SIG-M5 treated with dmso at 0.1 percent for 504 hours (cell line): ENCODE data around the gene ST7L.
"Not testable (repeated sequence)": the region's sequence is repeated elsewhere in the genome, so short reads cannot be mapped to it uniquely, and the experiment has no call there.

Source experiments
- DNase-seq: peaks from one replicate; lab custom pipeline; 2025; ENCODE audit not compliant: unreplicated experiment; lab: John Stamatoyannopoulos, UW

ST7L gene

GRCh38 chr1:112618721-112619517 is at the start of gene ST7L:
TSS of gene ST7L (minus strand) at chr1:112619141. CDS start at chr1:112619113, 28 bp downstream.
- no peak for DNase-seq

GRCh38 chr1:112666946-112667345 is 48.0 kb upstream of the ST7L start:
- no peak for DNase-seq

- no peak for DNase-seq
Measured at GRCh38 chr1:112665857-112666256, 46.9 kb upstream of the ST7L start.

DNA sequence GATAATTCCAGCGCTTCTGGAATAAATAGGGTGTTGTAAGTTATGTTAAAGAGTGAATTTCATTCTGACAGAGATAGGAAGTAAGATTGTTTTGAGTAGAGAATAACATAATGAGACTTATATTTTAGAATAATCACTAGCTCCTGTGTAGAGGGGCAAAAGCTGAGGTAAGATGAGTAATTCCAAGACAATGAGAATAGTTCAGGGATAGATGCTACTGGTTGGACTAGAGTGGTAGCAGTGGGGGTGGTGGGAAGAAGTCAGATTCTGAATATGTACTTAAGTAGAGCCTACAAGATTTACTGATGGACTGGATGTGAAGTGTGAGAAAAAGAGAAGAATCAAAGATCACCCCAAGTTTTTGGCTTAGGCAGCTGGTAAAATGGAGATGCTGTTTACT is 32.3 kb upstream of the ST7L start:
- no peak for DNase-seq

DNA sequence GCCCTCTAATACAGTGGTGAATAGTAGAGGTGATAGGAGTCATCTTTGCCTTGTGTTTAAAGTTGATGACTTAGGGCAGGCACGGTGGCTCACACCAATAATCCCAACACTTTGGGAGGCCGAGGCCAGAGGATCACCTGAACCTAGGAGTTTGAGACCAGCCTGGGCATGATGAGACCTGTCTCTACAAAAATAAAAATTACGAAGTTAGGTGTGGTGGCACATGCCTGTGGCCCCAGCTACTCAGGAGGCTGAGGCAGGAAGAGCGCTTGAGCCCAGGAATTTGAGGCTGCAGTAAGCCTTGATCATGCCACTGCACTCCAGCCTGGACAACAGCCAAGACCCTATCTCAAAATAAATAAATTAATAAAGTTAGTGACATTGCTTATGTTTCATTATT is 27.3 kb upstream of the ST7L start:
- DNase-seq = no peak

DNA sequence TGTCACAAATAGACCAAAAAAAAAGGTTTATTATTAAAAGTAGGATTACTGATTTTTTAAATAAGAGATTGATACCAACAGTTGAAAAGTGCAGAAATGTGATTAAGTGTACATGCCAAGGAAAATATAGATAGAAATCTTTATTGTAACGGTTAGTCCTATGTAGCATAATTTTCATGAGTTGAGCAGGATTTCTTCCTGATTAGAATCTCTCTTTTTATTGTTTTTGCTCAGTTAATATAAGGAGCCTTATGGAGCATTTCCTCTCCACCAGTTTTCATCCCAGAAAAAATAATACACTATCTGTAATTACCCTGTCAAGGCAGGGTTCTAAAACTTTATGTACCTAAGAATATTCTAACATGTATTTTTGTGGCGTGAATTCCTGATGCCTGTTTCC is 24.1 kb upstream of the ST7L start:
- DNase-seq = no peak

- DNase-seq = not testable (repeated sequence)
Measured at GRCh38 chr1:112640437-112640836, 21.5 kb upstream of the ST7L start.

DNA sequence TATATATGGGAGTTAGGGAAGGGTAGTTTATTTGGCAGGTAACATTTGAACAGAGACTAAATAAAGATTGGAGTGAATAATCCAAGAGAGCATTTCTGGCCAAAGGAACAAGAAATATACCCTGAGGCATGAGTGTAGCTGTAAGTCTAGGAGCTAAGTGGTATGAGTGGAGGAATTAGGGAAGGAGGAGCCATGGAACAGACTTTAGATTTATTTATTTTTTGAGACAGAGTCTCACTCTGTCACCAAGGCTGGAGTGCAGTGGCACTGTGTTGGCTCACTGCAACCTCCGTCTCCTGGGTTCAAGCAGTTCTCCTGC is 19.1 kb upstream of the ST7L start:
- DNase-seq = no peak

DNA sequence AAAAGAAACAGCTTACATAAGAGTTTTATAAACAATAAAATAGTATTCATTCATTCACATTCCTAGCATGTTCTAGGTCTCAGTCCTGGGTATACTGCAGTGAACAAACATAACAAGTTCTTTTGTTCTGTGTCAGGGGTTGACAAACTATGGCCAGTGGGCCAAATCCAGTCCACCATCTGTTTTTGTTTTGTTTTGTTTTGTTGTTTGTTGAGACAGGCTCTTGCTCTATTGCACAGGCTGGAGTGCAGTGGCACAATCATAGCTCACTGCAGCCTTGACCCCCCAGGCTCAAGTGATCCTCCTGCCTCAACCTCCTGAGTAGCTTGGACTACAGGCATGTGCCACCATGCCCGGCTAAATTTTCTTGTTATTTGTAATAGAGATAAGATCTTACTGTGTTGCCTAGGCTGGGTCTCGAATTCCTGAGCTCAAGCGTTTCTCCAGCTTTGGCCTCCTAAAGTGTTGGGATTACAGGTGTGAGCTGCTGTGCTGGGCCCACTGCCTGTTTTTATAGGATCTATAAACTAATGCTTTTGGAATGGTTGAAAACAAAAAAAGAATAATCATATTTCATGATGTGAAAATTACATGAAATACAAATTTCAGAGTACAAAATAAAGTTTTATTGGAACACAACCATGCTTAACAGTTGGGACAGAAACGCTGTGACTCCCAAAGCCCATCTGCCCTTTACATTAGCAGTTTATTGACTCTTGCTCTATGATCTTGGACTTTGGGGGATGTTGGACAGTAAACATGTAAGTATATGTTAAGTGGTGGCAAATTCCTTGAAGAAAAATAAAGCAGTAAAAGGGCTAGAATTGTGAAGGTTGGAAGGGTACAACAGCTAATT is 18.5 kb upstream of the ST7L start:
- no peak for DNase-seq

GRCh38 chr1:112636597-112637253 is 17.8 kb upstream of the ST7L start:
- no peak for DNase-seq

- DNase-seq = no peak
Measured at GRCh38 chr1:112636056-112636455, 17.1 kb upstream of the ST7L start.

GRCh38 chr1:112634367-112634766 is 15.4 kb upstream of the ST7L start:
- no peak for DNase-seq

- DNase-seq = no peak
Measured at GRCh38 chr1:112633628-112634027, 14.7 kb upstream of the ST7L start.

DNA sequence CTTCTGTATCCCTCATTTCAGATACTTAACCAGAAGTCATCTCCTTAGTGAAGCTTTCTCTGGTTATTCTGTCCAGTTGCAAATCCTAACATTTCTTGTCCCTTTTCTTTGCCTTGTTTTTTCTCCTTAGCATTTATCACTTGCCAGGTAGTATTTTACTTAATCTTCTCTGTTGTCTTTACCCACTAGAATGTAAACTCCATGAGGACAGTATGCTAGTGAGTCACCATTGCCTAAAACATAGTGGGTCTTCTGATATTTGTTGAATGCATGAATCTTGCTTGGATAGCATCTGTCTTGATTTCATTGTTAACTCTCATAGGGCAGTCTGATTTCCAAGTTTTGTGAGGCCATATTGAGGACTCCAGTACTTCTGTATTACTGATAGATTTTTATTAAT is 10.3 kb upstream of the ST7L start:
- no peak for DNase-seq

- no peak for DNase-seq
Measured at GRCh38 chr1:112628516-112628915, 9.6 kb upstream of the ST7L start.

DNA sequence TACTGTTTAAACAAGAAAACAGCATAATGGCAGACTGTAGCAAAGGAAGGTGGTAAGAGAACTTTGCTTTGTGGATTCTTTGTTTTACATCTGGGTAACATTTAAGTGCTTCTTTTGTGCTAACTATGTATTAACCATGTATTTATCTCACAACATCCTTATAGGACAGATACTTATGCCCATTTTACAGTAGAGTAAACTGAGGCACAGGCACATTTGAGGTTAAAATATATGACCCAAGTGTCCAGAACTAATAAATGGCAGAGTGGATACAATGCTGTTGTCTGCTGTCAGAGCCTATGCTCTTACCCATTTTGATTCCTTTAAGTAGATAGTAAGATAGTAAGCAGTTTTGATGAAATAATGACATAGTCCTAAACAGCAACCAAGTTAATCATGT is 7.9 kb upstream of the ST7L start:
- no peak for DNase-seq

DNA sequence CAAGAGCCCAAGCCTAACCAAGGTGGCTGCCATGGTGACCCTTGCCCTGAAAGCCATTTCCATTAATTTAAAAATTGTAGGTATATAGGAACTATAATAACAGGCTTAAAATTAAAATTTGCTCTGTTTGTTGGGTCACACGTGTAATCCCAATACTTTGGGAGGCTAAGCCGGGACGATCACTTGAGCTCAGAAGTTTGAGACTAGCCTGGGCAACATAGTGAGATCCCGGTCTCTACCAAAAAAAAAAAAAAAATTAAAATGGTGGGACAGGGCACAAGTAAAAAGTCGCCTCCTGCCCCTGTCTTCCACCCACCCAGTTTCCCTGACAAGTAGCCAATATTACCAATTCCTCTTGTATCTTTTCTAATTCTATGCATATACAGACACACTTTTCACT is 7.3 kb upstream of the ST7L start:
- no peak for DNase-seq

DNA sequence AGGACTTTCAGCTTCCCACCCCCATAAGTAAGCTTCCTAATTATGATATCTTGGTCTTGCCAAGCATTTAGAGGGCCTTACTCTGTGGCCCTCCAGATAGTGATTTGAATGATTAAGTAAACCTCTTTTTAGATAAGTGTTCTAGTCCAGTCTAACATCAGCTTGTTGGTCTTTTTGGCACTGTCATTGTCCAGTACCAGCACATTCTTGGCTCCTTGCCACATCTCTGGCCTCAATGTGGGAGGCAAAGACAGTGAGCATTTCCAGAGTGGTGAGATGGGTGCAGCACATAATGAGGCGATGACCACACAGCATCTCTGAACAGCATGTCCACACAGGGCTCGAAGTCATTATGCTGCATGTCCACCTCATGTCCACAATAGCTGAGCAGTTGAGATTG is 6.8 kb upstream of the ST7L start:
- DNase-seq = no peak

DNA sequence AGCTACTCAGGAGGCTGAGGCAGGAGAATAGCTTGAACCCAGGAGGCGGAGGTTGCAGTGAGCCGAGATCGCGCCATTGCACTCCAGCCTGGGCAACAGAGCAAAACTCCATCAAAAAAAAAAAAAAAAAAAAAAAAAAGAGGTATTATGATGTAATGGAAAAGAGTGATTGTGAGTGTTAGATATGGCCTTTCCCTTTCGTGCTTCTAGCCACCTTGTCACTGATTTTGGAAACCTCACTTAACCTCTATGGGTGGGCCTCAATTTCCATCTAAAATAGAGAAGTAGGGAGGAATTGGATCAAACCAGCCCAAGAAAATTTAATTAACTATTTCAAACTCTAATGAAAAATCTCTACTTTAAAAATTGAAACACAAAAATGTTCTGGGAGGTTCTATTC is 5.6 kb upstream of the ST7L start:
- not testable (repeated sequence) for DNase-seq

DNA sequence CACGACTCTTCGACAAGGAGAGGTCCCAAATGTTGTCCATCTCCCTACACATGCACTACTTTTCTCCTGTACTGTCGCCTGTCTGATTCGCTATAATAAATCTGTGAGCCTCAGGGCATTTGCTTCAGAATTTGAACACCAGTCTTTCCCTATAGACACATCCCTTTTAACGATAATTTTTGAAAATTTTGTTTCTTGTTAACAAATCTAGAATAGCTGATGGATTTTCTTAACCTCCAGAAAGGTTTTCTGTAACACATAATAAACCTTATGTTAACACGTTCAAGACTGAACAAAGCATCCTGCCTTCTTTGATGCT is 1.4 kb upstream of the ST7L start:
- no peak for DNase-seq

GRCh38 chr1:112619518-112620376 is 806 bp upstream of the ST7L start, which contains the start of gene CAPZA1:
TSS of gene CAPZA1 (plus strand) at chr1:112619832. CDS start at chr1:112619845, 13 bp downstream.
- DNase-seq = peak; percentile 96
